Mesenteric fat pad (tissue), 1 donor: ENCODE measurements around the gene EFCAB12. TPM values are rescaled to one million over a fixed set of nuclear protein-coding genes. Genes with fewer than 3 reads are reported as not detected.

ENCODE experiments used
- total RNA-seq: library from RNA; stranded (reverse); fragmentation: NEBNext Ultra II Directional; extraction: Animal tissue kit (Norgen Biotek cat#: 25700); gene quantifications from one replicate; pipeline ENCODE4 v1.2.1, GENCODE V29; 2021
- donor health status: DM: yes; HTN: yes; CAD: no.

EFCAB12 gene
- total RNA-seq, 1 donor from 2014 or later: 1.1 TPM

Other genes with a start within 250 kb of the EFCAB12 start
- gene CNBP, start 244.7 kb downstream of the EFCAB12 start, total RNA-seq: 338 TPM
- gene COPG1, start 179.0 kb downstream of the EFCAB12 start, total RNA-seq: 183 TPM
- gene HMCES, start 149.8 kb downstream of the EFCAB12 start, total RNA-seq: 38.5 TPM
- gene MBD4, start 11.3 kb upstream of the EFCAB12 start, total RNA-seq: 37.1 TPM
- 30.5 TPM for gene IFT122, start 11.6 kb upstream of the EFCAB12 start, total RNA-seq
- gene RHO, start 100.0 kb upstream of the EFCAB12 start, total RNA-seq: not detected
- gene H1-8, start 114.5 kb upstream of the EFCAB12 start, total RNA-seq: not detected
- gene PLXND1, start 178.0 kb upstream of the EFCAB12 start, total RNA-seq: 265 TPM